Stimulated activated naive B cell treated with anti-CD40 and anti-IgM and Interleukin-4, amounts not matched to agents 10 μg/mL and 1 μg/mL and 100 μg/mL, for 72 hours (primary cell): Measurements from ENCODE around the gene SATB1.
A peak's percentile ranks its signal among the peaks of the same experiment; 100 is the strongest.

Source experiments
- ATAC-seq, 2 donors: fragments of 150-1000 bp; cut with Tn5 transposase; replicated peaks; 2 replicates each; pipeline ENCODE4 v1.10.0; 2021; ENCODE audit warnings: moderate library complexity in 1 of 2
- DNase-seq: peaks from one replicate; pipeline ENCODE4 v3.0.0; 2021
- H3K27ac Mint-ChIP-seq: one replicate; pipeline ENCODE4 v1.8.0; 2022; ENCODE audit warnings: mild to moderate bottlenecking, mixed read lengths
- H3K27me3 Mint-ChIP-seq, 2 donors: one replicate each; pipeline ENCODE4 v1.8.0; 2022; ENCODE audit warnings: mixed read lengths in 2 of 2
- H3K36me3 Mint-ChIP-seq, 2 donors: one replicate each; pipeline ENCODE4 v1.8.0; 2022; ENCODE audit warnings: mixed read lengths in 2 of 2, mild to moderate bottlenecking in 1 of 2
- H3K4me1 Mint-ChIP-seq, 2 donors: one replicate each; pipeline ENCODE4 v1.8.0; 2022; ENCODE audit warnings: mixed read lengths in 2 of 2, mild to moderate bottlenecking in 1 of 2
- H3K4me3 Mint-ChIP-seq, 2 donors: one replicate each; pipeline ENCODE4 v1.8.0; 2022; ENCODE audit warnings: mild to moderate bottlenecking in 2 of 2, mixed read lengths in 2 of 2, moderate library complexity in 1 of 2
- H3K9me3 Mint-ChIP-seq, 2 donors: one replicate each; pipeline ENCODE4 v1.8.0; 2022; ENCODE audit warnings: mixed read lengths in 2 of 2, mild to moderate bottlenecking in 1 of 2

The SATB1 gene

GRCh38 chr3:18442756-18443664 is 17.9 kb upstream of the SATB1 start:
- H3K9me3 Mint-ChIP-seq = peaks cover 0 to under 1% of the 10 kb centered on the region in 2 donors
- H3K4me1 Mint-ChIP-seq = peaks cover 23 to 64% of the 10 kb centered on the region in 2 donors
- no peaks in the 10 kb centered on the region for H3K27me3 Mint-ChIP-seq
- H3K27ac Mint-ChIP-seq = peak overlapping the region; percentile 98
- peaks cover 2 to 24% of the 10 kb centered on the region in 2 donors for H3K36me3 Mint-ChIP-seq
- H3K4me3 Mint-ChIP-seq = peak overlapping the region; percentile 90 to 99
- ATAC-seq = peak in 1 of 2 donors; percentile 0
- peak; percentile 9 for DNase-seq

DNA sequence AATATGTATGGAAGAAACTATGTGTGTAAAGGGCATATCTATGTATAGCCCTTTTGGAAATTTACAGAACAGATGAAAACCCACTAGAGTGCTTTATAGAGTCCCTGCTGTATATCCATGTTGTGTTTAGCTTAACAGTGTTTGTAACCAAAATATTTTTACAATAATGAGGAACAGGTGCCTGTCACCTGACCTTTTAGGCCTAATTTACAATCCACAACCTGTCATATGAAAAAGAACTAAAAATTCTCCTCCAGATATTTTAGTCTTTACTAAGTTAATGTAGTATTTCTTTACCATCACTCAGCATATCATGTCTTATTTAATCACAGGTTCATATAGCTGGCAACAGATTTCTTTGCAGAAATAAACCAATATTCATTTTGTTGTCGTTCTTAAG is 16.4 kb upstream of the SATB1 start:
- Mint-ChIP-seq H3K27ac (no peak overlapping the region), H3K27me3 (no peaks in the 10 kb centered on the region), H3K4me3 (peak overlapping the region in 1 of 2 donors; percentile 76), H3K4me1 (peaks cover 20 to 58% of the 10 kb centered on the region in 2 donors), H3K36me3 (peaks cover 2 to 18% of the 10 kb centered on the region in 2 donors), H3K9me3 (no peaks in the 10 kb centered on the region)
- DNase-seq (no peak), ATAC-seq (no peak)

- ATAC-seq = no peak
- peak overlapping the region; percentile 79 for H3K27ac Mint-ChIP-seq
- peak overlapping the region; percentile 76 for H3K4me3 Mint-ChIP-seq
- H3K9me3 Mint-ChIP-seq = no peaks in the 10 kb centered on the region
- H3K27me3 Mint-ChIP-seq = no peaks in the 10 kb centered on the region
- H3K4me1 Mint-ChIP-seq = peaks cover 14 to 60% of the 10 kb centered on the region in 2 donors
- peaks cover 2 to 14% of the 10 kb centered on the region in 2 donors for H3K36me3 Mint-ChIP-seq
- DNase-seq = no peak
Observed at GRCh38 chr3:18440066-18440722, 15.1 kb upstream of the SATB1 start.

GRCh38 chr3:18439281-18439680 is 14.1 kb upstream of the SATB1 start:
- Mint-ChIP-seq H3K9me3 (no peaks in the 10 kb centered on the region), H3K36me3 (peaks cover 2 to 11% of the 10 kb centered on the region in 2 donors), H3K4me1 (peaks cover 16 to 67% of the 10 kb centered on the region in 2 donors), H3K4me3 (peak overlapping the region in 1 of 2 donors; percentile 76), H3K27me3 (no peaks in the 10 kb centered on the region), H3K27ac (peak overlapping the region; percentile 79)
- DNase-seq (no peak), ATAC-seq (no peak)

DNA sequence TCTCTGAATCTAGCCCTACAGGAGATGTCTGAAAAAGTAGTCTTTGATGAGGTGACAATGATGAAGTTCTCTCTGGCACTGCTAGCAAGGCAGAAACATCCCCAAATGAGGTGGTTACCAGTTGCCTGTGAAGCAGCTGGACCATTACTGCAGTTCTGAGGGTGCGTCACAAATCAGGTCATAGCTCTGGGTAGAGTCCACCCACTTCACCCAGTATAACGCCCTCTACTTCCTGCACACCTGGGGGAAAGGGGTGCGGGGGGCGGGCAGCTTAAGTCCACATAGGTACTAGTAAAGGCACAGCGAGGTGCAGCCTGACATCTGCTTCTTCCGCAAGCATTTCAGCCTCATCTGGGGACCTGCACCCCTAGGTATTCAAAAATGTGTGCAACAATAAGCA is 13.4 kb upstream of the SATB1 start:
- ATAC-seq = peak; percentile 88 to 92
- no peaks in the 10 kb centered on the region for H3K27me3 Mint-ChIP-seq
- H3K4me1 Mint-ChIP-seq = peaks cover 16 to 63% of the 10 kb centered on the region in 2 donors
- H3K27ac Mint-ChIP-seq = peak overlapping the region; percentile 86
- peak overlapping the region; percentile 63 to 66 for H3K4me3 Mint-ChIP-seq
- peaks cover 2 to 7% of the 10 kb centered on the region in 2 donors for H3K36me3 Mint-ChIP-seq
- DNase-seq = peak; percentile 43
- no peaks in the 10 kb centered on the region for H3K9me3 Mint-ChIP-seq

GRCh38 chr3:18436213-18436612 is 11.1 kb upstream of the SATB1 start:
- peaks cover 0 to 12% of the 10 kb centered on the region in 2 donors for H3K36me3 Mint-ChIP-seq
- DNase-seq (no peak), ATAC-seq (no peak)
- H3K4me1 Mint-ChIP-seq = peaks cover 21 to 57% of the 10 kb centered on the region in 2 donors
- no peaks in the 10 kb centered on the region for H3K27me3 Mint-ChIP-seq
- peak overlapping the region; percentile 2 for H3K27ac Mint-ChIP-seq
- H3K9me3 Mint-ChIP-seq = no peaks in the 10 kb centered on the region
- H3K4me3 Mint-ChIP-seq = peak overlapping the region in 1 of 2 donors; percentile 26

GRCh38 chr3:18434711-18435110 is 9.6 kb upstream of the SATB1 start:
- no peaks in the 10 kb centered on the region for H3K27me3 Mint-ChIP-seq
- H3K4me3 Mint-ChIP-seq = peak overlapping the region in 1 of 2 donors; percentile 16
- no peaks in the 10 kb centered on the region for H3K9me3 Mint-ChIP-seq
- H3K36me3 Mint-ChIP-seq = peaks cover 2 to 16% of the 10 kb centered on the region in 2 donors
- H3K4me1 Mint-ChIP-seq = peaks cover 26 to 56% of the 10 kb centered on the region in 2 donors
- H3K27ac Mint-ChIP-seq = no peak overlapping the region
- ATAC-seq (no peak), DNase-seq (no peak)

DNA sequence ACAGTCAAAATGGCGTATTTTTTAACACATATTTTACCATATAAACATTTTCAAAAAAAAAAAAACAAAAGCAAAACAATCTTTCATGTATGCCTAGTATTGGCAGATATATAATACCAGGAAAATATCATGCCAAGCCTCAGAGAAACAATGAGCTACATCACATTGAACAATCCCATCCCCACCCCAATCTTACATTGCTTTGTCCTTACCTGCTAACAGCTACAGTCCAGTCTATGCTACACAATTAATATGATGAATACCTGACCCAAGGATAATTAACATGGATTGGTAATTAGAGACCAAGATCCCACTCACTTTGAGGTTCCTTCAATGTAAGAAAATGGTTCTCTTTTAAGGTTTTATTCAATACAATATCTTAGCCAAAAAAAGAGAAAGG is 7.6 kb upstream of the SATB1 start:
- Mint-ChIP-seq H3K36me3 (peaks cover 2 to 11% of the 10 kb centered on the region in 2 donors), H3K4me3 (no peak overlapping the region), H3K4me1 (peaks cover 24 to 57% of the 10 kb centered on the region in 2 donors)

GRCh38 chr3:18431266-18431665 is 6.1 kb upstream of the SATB1 start:
- Mint-ChIP-seq H3K36me3 (peaks cover 2 to 11% of the 10 kb centered on the region in 2 donors), H3K27ac (no peak overlapping the region)

More for the DNA sequence above, 7.6 kb upstream of the SATB1 start:
- ATAC-seq (no peak), DNase-seq (no peak)
- no peaks in the 10 kb centered on the region for H3K27me3 Mint-ChIP-seq
- H3K27ac Mint-ChIP-seq = no peak overlapping the region
- H3K9me3 Mint-ChIP-seq = no peaks in the 10 kb centered on the region

GRCh38 chr3:18428991-18429745 is 4.0 kb upstream of the SATB1 start:
- ATAC-seq (no peak), DNase-seq (no peak)
- H3K4me3 Mint-ChIP-seq = no peak overlapping the region
- H3K27me3 Mint-ChIP-seq = no peaks in the 10 kb centered on the region
- peak overlapping the region; percentile 7 for H3K27ac Mint-ChIP-seq
- no peaks in the 10 kb centered on the region for H3K9me3 Mint-ChIP-seq
- peaks cover 29 to 56% of the 10 kb centered on the region in 2 donors for H3K4me1 Mint-ChIP-seq
- H3K36me3 Mint-ChIP-seq = peaks cover 2 to 18% of the 10 kb centered on the region in 2 donors

More at GRCh38 chr3:18431266-18431665, 6.1 kb upstream of the SATB1 start:
- no peaks in the 10 kb centered on the region for H3K9me3 Mint-ChIP-seq
- DNase-seq (no peak), ATAC-seq (no peak)
- peak overlapping the region; percentile 8 to 24 for H3K4me3 Mint-ChIP-seq
- peaks cover 27 to 60% of the 10 kb centered on the region in 2 donors for H3K4me1 Mint-ChIP-seq
- no peaks in the 10 kb centered on the region for H3K27me3 Mint-ChIP-seq

GRCh38 chr3:18428036-18428435 is 2.9 kb upstream of the SATB1 start:
- Mint-ChIP-seq H3K27me3 (no peaks in the 10 kb centered on the region), H3K36me3 (peaks cover 2 to 18% of the 10 kb centered on the region in 2 donors), H3K27ac (no peak overlapping the region), H3K4me3 (no peak overlapping the region), H3K9me3 (no peaks in the 10 kb centered on the region), H3K4me1 (peaks cover 32 to 67% of the 10 kb centered on the region in 2 donors)
- no peak for ATAC-seq
- no peak for DNase-seq

DNA sequence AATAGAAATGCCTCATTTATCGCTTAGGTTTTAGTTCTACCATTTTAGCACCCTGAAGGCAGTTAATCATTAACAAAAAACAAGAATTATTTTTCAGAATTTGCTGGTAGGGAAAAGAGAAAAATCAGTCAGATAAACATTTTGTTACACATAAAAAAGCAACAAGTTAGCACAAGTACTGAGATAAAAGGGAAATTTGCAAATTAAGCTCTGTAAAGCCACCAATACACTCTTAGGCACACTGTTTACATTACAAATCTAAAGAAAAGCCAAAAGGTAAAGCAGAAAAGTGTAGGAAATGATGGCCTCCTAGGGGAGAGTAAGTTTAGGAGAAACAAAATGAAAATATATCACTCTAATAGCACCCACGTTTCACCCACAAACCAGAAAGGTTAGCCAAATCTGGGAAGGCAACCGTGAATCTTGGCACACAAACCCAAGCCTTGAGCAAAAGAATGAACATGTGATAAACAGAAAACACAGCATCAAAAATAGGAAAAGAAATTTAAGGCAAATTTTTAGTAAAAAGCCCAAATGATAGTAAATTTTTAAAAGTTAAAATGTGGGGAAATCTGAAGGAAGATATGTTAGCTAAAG is 1.6 kb upstream of the SATB1 start:
- Mint-ChIP-seq H3K27ac (peak overlapping the region; percentile 71), H3K9me3 (no peaks in the 10 kb centered on the region), H3K36me3 (peaks cover 2 to 15% of the 10 kb centered on the region in 2 donors), H3K4me1 (peaks cover 30 to 66% of the 10 kb centered on the region in 2 donors), H3K4me3 (no peak overlapping the region), H3K27me3 (no peaks in the 10 kb centered on the region)
- DNase-seq = no peak
- no peak for ATAC-seq

- Mint-ChIP-seq H3K27me3 (no peaks in the 10 kb centered on the region), H3K4me3 (peak overlapping the region; percentile 95 to 98), H3K36me3 (peaks cover 5 to 13% of the 10 kb centered on the region in 2 donors), H3K27ac (peak overlapping the region; percentile 96), H3K9me3 (no peaks in the 10 kb centered on the region), H3K4me1 (peaks cover 23 to 60% of the 10 kb centered on the region in 2 donors)
- ATAC-seq = peak; percentile 60 to 62
- DNase-seq = peak; percentile 67
Observed at GRCh38 chr3:18425641-18426257, 610 bp upstream of the SATB1 start.
